Forelimb muscle (tissue), 1 donor: Measurements from ENCODE around the gene CCDC7. TPM values are rescaled to one million over a fixed set of nuclear protein-coding genes. Genes with fewer than 3 reads are reported as not detected.
"Not testable (repeated sequence)": the region's sequence is repeated elsewhere in the genome, so short reads cannot be mapped to it uniquely, and the experiment has no call there.

Source experiments
- DNase-seq: peaks from one replicate; pipeline ENCODE4 v3.0.0-alpha.2; 2013; ENCODE audit warnings: low read depth
- polyA plus RNA-seq: library from polyadenylated mRNA; unstranded; fragments of 120-200 nt; gene quantifications from one replicate; pipeline ENCODE4 v1.2.1, GENCODE V29; 2013; ENCODE audit not compliant: insufficient read length

The CCDC7 gene
- polyA plus RNA-seq, 1 donor = 3.1 TPM

DNA sequence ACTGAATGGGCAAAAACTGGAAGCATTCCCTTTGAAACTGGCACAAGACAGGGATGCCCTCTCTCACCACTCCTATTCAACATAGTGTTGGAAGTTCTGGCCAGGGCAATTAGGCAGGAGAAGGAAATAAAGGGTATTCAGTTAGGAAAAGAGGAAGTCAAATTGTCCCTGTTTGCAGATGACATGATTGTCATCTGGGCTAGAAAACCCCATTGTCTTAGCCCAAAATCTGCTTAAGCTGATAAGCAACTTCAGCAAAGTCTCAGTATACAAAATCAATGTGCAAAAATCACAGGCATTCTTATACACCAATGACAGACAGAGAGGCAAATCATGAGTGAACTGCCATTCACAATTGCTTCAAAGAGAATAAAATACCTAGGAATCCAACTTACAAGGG, 116.8 kb downstream of the CCDC7 start:
- not testable (repeated sequence) for DNase-seq

DNA sequence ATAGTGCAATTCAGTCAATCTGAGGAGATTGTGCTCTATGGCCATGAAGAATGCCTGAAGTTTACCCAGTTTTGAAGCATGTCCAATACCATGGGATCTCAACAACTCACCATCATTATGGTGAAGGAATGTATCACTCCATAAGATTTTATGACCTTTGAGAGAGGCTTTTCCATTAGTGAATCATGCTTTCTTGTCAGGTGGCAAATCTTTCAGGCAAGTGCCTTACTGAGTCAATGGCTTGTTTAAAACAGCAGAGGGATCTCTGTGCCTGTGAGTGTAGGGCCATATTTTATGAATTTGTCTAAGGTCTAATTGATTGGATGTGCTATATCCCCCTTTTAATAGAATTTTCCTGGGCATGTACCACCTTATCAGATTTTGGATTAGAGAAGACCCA, 131.5 kb downstream of the CCDC7 start:
- DNase-seq = no peak

DNA sequence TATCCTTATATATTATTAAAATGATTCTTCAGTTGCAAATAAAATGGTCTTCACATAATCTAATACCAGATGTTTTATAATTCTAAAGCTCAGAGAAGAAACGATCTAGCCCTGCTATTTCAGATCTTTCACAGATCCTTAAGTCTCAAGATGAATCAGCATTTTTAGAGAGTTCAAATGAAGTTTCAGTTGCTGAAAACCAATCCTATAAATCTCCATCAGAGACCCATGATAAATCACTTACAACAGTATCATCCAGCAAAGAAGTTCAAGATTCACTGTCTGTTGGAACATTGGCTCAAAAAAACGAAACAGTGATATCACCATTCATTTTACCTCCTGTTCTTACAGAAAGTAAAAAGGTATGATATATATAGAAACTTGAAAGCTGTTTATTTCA, 137.0 kb downstream of the CCDC7 start:
- no peak for DNase-seq

DNA sequence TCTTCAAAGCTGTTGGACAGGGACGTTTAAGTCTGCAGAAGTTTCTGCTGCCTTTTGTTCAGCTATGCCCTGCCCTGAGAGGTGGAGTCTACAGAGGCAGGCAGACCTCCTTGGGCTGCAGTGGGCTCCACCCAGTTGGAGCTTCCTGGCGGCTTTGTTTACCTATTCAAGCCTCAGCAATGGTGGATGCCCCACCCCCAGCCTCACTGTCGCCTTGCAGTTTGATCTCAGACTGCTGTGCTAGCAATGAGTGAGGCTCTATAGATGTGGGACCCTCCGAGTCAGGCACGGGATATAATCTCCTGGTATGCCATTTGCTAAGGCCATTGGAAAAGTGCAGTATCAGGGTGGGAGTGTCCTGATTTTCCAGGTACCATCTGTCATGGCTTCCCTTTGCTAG, 152.1 kb downstream of the CCDC7 start:
- DNase-seq = not testable (repeated sequence)

DNA sequence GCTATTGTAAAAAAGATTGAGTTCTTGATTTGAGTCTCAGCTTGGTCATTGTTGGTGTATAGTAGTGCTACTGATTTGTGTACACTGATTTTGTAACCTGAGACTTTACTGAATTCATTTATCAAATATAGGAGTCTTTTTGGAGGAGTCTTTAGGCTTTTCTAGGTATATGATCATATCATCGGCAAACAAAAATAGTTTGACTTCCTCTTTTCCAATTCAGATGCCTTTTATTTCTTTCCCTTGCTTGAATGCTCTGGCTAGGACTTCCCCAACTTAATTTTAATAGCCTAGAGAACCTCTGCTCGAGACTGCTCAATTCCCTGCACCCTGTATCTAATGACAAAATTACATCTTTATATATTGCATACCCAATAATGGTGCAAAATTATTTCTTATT, 154.4 kb downstream of the CCDC7 start:
- DNase-seq = no peak

DNA sequence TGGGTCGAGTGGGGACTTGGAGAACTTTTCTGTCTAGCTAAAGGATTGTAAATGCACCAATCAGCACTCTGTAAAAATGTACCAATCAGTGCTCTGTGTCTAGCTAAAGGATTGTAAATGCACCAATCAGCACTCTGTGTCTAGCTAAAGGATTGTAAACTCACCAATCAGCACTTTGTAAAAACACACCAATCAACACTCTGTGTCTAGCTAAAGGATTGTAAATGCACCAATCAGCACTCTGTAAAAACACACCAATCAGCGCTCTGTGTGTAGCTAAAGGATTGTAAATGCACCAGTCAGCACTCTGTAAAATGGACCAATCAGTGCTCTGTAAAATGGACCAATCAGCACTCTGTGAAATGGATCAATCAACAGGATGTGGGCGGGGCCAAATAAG, 155.6 kb downstream of the CCDC7 start:
- DNase-seq = not testable (repeated sequence)

DNA sequence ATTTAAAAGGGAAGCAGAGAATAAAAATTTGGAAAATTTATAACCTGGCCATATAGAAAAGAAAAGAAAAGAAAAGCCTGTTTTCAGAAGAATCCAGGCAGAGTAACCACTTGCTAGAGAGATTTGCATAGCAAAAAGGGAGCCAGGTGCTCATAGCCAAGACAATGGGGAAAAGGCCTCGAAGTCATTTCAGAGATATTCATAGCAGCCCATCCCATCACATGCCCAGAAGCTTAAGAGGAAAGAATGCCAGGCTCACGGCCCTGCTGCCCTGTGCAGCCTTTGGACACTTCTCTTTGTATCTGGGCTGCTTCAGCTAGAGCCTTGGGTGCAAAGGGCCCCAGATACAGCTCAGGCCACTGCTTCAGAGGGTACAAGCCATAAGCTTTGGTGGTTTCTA, 159.8 kb downstream of the CCDC7 start:
- DNase-seq = no peak

DNA sequence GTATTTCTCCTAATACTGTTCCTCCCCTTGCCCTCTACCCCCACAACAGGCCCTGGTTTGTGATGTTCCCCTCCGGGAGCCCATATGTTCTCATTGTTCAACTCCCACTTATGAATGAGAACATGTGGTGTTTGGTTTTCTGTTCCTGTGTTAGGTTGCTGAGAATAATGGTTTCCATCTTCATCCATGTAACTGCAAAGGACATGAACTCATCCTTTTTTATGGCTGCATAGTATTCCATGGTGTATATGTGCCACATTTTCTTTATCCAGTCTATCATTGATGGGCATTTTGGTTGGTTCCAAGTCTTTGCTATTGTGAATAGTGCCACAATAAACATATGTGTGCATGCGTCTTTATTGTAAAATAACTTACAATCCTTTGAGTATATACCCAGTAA, 164.6 kb downstream of the CCDC7 start:
- not testable (repeated sequence) for DNase-seq

DNA sequence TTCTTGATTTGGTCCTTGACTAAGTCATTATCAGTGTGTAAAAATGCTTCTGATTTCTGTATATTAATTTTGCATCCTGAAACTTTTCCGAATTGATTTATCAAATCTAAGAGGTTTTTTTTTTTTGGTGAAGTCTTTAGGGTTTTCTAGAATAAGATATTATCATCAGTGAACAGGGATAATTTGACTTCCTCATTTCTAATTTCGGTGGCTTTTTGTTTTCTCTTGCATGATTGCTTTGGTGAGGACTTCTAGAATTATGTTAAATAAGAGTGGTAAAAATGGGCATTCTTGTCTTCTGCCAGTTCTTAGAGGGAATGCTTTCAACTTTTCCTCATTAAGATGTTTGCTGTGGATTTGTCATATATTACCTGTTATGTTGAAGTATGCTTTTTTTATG, 170.5 kb downstream of the CCDC7 start:
- DNase-seq = no peak

DNA sequence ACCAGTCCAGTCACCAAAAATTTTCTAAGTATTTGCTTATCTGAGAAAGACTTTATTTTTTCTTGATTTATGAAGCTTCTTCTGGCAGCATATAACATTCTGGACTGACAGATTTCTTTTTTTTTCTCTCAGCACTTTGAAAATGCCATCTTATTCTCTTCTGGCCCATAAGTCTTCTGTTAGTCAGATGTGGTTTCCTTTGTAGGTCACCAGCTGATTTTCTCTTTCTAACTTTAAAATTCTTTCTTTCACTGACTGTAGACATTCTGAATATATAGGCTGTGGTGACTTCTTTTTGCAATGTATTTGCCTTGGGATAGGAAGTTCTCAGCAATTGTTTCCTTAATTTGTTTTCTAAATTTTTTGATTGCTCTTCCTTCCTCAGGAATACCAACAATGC, 172.5 kb downstream of the CCDC7 start:
- DNase-seq = no peak

DNA sequence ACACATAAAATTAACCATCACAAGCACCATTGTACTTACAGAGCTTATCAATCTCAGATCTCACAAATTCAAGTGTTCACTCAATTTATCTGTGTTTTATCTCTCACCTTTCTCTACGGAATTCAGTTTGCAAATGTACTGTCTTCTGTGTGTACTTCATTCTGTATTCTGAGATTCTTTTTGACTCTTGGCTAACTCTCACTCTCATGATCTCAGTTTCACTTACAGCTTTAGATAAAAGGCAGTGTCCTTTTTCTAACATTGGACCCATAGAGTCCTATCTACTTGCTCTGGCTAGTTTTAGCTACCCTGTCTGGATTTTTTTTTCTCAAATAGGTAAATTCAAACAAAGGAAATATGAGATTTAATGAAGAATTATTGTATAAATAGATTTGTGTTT, 176.0 kb downstream of the CCDC7 start:
- DNase-seq = no peak

DNA sequence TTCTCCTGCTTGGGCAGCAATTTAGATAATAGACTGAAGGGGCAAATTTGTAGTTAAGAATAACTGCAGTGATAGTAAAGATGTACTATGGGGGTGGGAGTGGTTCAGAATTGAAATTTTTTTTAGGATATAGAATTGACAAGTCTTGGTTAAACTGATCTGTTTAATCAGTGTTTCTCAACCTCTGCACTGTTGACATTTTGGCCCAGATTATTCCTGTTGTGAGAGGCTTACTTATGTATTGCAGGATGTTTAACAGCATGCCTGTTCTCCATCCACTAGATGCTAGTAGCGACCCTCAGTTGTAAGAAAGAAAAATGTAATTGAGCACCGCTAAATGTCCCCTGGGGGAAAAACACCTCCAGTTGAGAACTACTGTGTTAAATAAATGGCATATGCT, 176.5 kb downstream of the CCDC7 start:
- no peak for DNase-seq

DNA sequence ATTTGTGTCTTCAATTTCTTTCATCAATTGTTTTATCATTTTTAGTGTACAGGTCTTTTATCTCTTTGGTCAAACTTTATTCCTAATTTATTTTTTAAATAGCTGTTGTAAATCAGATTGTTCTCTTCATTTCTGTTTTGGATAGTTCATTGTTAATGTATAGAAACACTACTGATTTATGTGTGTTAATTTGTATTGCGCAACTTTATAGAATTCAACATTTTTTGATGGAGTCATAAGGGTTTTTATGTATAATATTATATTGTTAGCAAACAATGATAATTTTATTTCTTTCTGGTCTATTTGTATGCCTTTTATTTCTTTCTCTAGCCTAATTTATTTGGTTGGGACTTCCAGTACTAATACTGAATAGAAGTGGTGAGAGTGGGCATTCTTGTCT, 181.2 kb downstream of the CCDC7 start:
- no peak for DNase-seq

DNA sequence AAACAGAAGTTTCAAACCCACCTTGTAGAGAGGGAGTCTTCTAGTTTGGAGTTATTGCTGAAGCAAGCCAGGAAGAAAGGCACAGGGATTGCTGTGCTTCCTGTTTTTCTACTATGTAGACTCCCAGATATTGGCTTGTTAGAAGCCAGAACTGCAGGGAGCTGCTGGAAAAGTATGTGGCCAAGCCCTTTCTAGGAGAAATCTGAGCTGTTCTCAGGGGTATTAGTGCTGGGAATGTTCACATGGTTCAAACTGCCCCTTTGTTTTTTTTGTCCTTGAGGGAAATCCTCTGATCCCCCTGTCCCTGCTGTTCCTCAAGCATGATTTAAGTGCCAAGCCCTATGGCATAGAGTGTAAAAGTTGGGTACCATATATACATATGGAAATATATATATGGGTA, 184.0 kb downstream of the CCDC7 start:
- DNase-seq = no peak

DNA sequence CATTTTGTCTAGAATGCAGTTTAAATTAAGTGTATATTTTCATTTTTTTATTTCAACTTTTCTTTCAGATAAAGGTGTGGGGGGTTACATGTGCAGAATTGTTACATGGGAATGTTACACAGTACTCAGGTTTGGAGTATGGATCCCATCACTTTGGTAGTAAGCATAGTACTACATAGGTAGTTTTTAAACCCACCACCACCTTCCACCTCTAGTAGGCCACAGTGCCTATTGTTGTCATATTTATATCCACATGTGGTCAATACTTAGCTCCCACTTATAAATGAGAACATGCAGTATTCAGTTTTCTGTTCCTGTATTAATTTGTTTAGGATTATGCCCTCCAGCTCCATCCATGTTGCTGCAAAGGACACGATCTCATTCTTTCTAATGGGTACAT, 200.6 kb downstream of the CCDC7 start:
- DNase-seq = no peak

DNA sequence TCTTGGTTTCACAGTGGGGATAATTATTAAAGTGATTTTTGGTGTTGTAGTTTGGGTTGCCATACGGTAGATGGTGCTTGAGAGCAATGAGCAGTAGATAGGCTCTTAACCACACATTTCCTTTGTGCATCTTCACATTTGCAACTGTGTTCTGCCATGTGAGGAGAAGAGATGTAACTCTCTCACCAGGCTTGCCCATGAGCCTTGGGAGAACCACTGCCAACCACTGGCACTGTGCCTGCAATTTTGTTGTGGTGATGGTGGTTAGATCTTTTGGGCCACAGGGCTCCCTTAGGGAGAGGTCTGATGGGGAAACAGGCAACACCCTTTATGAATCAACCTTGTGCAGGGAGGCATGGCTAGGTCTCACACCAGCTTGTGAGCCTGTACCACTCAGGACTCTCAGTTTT, 204.3 kb downstream of the CCDC7 start:
- DNase-seq = no peak

DNA sequence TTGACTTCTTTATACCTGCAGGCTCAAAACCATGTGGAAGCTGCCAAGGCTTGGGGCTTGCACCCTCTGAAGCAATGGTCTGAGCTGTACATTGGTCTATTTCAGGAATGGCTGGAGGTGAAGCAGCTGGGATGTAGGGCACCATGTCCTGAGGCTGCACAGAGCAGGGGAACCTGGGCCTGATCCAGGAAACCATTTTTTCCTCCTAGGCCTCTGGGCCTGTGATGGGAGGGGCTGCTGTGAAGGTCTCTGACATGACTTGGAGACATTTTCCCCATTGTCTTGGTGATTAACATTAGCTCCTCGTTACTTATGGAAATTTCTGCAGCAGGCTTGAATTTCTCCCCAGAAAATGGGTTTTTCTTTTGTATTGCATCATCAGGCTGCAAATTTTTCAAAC, 211.5 kb downstream of the CCDC7 start:
- not testable (repeated sequence) for DNase-seq

DNA sequence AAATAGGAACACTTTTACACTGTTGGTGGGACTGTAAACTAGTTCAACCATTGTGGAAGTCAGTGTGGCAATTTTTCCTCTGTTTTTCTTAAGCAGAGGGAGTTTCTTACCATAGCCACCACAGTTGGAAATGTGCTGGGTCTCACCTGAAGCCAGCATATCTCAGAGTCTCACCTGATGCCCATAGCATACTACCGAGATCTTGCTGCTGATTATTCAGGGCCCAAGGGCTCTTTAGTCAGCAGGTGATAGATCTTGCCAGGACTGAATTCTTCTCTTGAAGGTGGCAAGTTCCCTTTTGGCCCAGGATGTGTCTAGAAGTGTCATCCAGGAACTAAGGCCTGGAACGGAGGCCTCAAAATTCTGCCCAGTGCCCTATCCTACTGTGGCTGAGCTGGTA, 215.4 kb downstream of the CCDC7 start:
- DNase-seq = no peak

DNA sequence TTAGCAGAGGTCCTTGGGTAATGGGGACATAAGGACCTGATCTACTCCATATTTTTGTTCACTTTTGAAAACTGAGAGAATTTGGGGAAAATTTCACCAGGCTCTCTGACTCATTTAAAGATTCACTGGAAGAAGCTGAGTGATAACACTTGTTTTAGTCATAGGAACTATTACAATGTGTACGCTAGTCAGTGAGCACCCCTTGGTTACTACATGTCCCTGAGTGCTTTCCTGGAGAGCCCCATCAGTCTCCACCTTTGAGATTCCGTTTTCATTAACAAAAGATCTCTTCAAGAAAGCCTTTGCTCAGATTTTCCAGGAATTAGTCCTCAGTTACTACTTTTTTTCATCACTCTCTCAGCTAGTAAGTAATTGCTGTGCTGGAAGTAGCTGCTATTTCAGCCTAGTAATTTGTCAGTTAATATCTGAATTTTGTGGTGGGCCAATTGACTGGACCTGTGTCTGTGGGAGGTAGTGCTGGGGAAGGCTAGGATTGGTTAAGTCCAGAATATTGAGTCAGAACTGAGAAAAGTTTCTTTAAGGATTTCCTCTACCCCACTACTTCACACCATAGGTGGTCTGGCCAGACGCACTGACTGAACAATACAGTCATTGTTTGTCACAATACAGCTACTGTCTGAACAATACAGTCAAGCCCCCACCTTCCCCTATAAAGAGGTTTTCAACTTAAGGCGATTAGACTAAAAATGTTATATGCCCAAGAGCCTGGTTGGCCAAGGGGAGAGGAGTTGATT, 235.0 kb downstream of the CCDC7 start:
- no peak for DNase-seq

DNA sequence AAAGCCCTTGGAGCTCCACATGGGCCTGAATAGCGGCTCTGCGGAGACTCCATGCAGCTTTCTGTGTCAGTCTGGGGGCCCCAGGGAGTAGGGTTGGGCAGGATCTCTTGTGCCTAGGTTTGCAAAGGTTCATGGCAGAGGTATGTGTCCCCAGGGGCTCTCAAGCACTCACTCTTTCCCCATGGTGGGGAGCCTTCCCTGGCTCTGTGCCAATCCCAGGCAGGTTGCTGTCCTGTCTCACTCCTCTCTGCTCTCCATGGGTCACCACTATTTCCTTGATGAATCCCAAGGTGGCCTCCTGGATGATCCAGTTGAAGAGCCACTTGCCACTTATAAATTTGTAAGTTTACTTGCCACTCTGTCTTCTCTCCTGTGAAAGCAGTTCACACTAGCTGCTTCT, 238.4 kb downstream of the CCDC7 start:
- DNase-seq = no peak

DNA sequence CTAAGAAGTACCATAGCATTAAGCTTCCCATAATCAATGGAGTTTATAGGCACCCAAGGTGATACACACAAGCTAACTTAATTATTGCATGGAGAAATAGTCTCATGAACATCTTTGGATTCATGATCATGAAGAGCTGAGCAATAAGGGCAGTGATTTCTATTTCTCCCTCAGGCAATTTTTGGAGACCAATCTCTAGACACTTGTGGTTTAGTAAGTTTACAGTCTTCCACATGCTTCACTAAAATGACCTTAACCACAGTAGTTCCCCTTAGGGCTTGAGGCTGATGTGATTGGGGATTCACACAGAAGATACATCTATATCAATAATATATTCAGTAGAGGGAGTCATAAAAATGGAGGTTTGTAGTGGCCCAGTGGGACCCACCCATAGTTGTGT, 241.2 kb downstream of the CCDC7 start:
- no peak for DNase-seq

DNA sequence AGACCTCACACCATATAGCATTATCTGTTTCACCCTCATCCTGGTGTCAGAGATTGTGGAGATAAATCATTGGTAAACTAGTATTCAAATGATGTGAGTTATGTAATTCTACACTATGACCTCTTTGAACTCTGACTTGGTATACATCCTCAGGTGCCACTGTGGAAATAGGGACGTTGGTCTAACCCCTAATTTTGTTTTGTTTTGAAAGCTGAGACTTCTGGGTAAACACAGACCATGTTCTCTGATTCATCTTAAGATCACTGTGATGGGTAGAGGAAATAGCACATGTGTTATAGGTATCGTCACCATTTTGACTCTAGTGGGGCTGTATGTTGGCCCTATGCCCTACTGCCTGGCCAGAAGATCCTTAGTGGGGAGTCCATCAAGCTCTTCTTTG, 241.6 kb downstream of the CCDC7 start:
- DNase-seq = no peak

DNA sequence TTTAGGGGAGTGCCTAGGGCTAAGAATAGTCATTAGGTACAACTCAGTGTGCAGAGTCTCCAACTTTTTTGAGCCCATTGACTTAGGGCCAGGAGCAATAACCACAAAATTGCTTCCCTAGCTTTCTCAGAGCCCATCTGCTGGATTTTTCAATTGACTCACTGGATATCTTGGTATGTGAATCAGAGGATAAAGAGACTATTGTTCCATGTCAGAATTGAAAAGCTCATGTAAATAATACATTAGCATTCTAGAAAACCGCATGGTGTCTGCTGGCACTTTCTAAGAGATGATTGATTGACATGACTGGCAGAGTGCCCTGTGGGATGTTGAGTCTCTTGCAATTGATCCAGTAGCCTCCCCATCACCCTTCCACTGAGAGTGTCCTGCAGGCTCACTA, 246.2 kb downstream of the CCDC7 start:
- DNase-seq = no peak

DNA sequence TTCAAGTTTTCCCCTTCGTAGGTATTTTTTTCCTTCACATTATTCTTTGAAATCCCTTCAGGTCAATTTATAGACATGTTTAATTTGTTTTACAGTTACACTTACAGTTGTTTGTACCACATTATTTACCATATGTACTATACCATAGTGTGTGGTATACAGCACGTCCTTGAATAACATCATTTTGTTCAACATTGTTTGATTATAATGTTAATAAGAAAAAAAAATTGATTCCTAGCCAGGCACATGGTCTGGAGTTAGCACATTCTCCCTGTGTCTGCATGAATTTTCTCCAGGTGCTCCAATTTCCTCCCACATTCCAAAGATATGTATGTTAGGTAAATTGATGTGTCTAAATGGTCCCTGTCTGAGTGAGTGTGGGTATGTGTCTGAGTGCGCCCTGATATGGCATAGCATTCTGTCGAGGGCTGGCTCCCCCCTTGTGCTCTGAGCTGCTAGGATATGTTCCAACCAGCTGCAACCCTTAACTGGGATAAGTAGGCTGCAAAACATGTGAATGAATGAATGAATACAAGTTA, 247.6 kb downstream of the CCDC7 start:
- no peak for DNase-seq
